HCT116 (cell line): Measurements from ENCODE around the gene GABRA4. TPM values are rescaled to one million over a fixed set of nuclear protein-coding genes. Genes with fewer than 3 reads are reported as not detected.

Source experiments
- ATAC-seq: fragments of 200-7000 bp; cut with Tn5 transposase; 2 replicates; pipeline ENCODE4 v1.9.1; 2020; ENCODE audit warnings: mild to moderate bottlenecking, moderate library complexity
- BruUV-seq: library from RNA; stranded (reverse); fragments of 400-500 nt; replicated peaks from 2 replicates; lab custom pipeline; 2021; lab: Mats Ljungman, UMichigan
- CTCF ChIA-PET: fragments of 300-600 bp; sonication (Branson Sonifier 250); formaldehyde crosslinking; loops from one replicate; lab custom pipeline; 2021; ENCODE audit warnings: antibody characterized with exemption; lab: Charles Lee
- POLR2A ChIA-PET: fragments of 300-600, 350-600 bp; sonication (Branson Sonifier 250); formaldehyde crosslinking; loops from one replicate; lab custom pipeline; 2021; ENCODE audit warnings: antibody characterized with exemption; lab: Charles Lee
- RAD21 ChIA-PET, 2 experiments: fragments of 300-600 bp; sonication (Branson Sonifier 250); formaldehyde crosslinking; loops; one replicate each; lab custom pipeline; 2023; ENCODE audit warnings: low total read pairs in 2 of 2; ENCODE audit not compliant: uncharacterized antibody in 2 of 2, unreplicated experiment in 2 of 2, low non-redundant PET in 1 of 2; lab: Charles Lee
- DNase-seq: peaks from one replicate; pipeline ENCODE4 v3.0.0-alpha.2; 2010; ENCODE audit warnings: low read depth, low spot score
- H2AFZ ChIP-seq: fragments of 200-600 bp; shearing (Covaris generic), sonication (generic); 2 replicates; pipeline ENCODE4 v1.6.1; 2017; ENCODE audit warnings: low read depth, mixed run types, mixed read lengths, antibody characterized with exemption, low read length; ENCODE audit not compliant: poor library complexity, severe bottlenecking
- H3K27ac ChIP-seq: 2 replicates; pipeline ENCODE4 v1.5.1; 2012; ENCODE audit warnings: low read depth, low read length
- H3K27me3 ChIP-seq: fragments of 200-600 bp; sonication (generic); 2 replicates; pipeline ENCODE4 v1.6.1; 2016; ENCODE audit warnings: mixed run types, low read length, mixed read lengths; ENCODE audit not compliant: insufficient read depth
- H3K36me3 ChIP-seq, 2 experiments: fragments of 200-500 bp in 1 of 2; fragments of 200-600 bp in 1 of 2; sonication (Bioruptor generic) in 1 of 2; sonication (generic) in 1 of 2; 2 replicates each; pipeline versions ENCODE4 v1.5.1 to v1.6.1; 2014 to 2016; ENCODE audit warnings: low read length in 2 of 2, inconsistent platforms in 1 of 2, mixed read lengths in 1 of 2, mixed run types in 1 of 2; ENCODE audit not compliant: insufficient read depth in 2 of 2, control insufficient read depth in 1 of 2
- H3K4me1 ChIP-seq, 2 experiments: fragments of 200-600 bp in 1 of 2; sonication (generic) in 1 of 2; 2 replicates each; pipeline versions ENCODE4 v1.5.1 to v1.6.1; 2012 to 2017; ENCODE audit warnings: low read length in 2 of 2, inconsistent platforms in 1 of 2, mild to moderate bottlenecking in 1 of 2, mixed read lengths in 1 of 2, mixed run types in 1 of 2, moderate library complexity in 1 of 2; ENCODE audit not compliant: insufficient read depth in 2 of 2, control insufficient read depth in 1 of 2
- H3K4me2 ChIP-seq: fragments of 200-600 bp; sonication (generic); 2 replicates; pipeline ENCODE4 v1.6.1; 2017; ENCODE audit warnings: mixed run types, low read length, mixed read lengths
- H3K4me3 ChIP-seq, 2 experiments: fragments of 200-600 bp in 1 of 2; sonication (generic) in 1 of 2; replicated peaks in 1 of 2; 2 replicates each; pipeline ENCODE4 v1.5.1; 2011 to 2016; ENCODE audit warnings: low read length in 2 of 2, control low read depth in 1 of 2, low read depth in 1 of 2, mild to moderate bottlenecking in 1 of 2, mixed read lengths in 1 of 2, mixed run types in 1 of 2
- H3K79me2 ChIP-seq: fragments of 200-600 bp; sonication (generic); 2 replicates; pipeline ENCODE4 v1.6.1; 2017; ENCODE audit warnings: mild to moderate bottlenecking, mixed run types, low read length, moderate library complexity, mixed read lengths; ENCODE audit not compliant: insufficient read depth
- H3K9ac ChIP-seq: fragments of 200-600 bp; sonication (generic); 2 replicates; pipeline ENCODE4 v1.6.1; 2016; ENCODE audit warnings: low read length, mixed read lengths
- H3K9me2 ChIP-seq: fragments of 200-600 bp; sonication (generic), shearing (Covaris generic); 2 replicates; pipeline ENCODE4 v1.6.1; 2017; ENCODE audit warnings: mixed run types, mild to moderate bottlenecking, moderate library complexity; ENCODE audit not compliant: insufficient read depth
- H3K9me3 ChIP-seq, 2 experiments: fragments of 200-500 bp in 1 of 2; fragments of 200-600 bp in 1 of 2; sonication (Bioruptor generic) in 1 of 2; sonication (generic) in 1 of 2; 2 replicates each; pipeline ENCODE4 v1.6.1; 2014 to 2017; ENCODE audit warnings: low read length in 2 of 2, mixed read lengths in 2 of 2, inconsistent platforms in 1 of 2, low read depth in 1 of 2, mild to moderate bottlenecking in 1 of 2, mixed run types in 1 of 2, moderate library complexity in 1 of 2; ENCODE audit not compliant: control insufficient read depth in 1 of 2, insufficient read depth in 1 of 2
- H4K20me1 ChIP-seq: fragments of 200-600 bp; sonication (generic), shearing (Covaris generic); 2 replicates; pipeline ENCODE4 v1.6.1; 2017; ENCODE audit warnings: mixed run types, mild to moderate bottlenecking, moderate library complexity; ENCODE audit not compliant: insufficient read depth
- ATF3 ChIP-seq: IDR thresholded peaks from 2 replicates; pipeline ENCODE4 v1.6.1; 2012
- CBX3 ChIP-seq: IDR thresholded peaks from 2 replicates; pipeline ENCODE4 v1.6.1; 2012; ENCODE audit warnings: low read depth
- CEBPB ChIP-seq: IDR thresholded peaks from 2 replicates; pipeline ENCODE4 v1.6.1; 2012; ENCODE audit warnings: low read depth
- CTCF ChIP-seq, 3 experiments: fragments of 200-600 bp in 1 of 3; sonication (generic) in 1 of 3; IDR thresholded peaks in 2 of 3; conservative IDR thresholded peaks in 1 of 3; 2 replicates each; pipeline ENCODE4 v1.5.1; 2012 to 2017; ENCODE audit warnings: low read depth in 2 of 3, low read length in 2 of 3, antibody characterized with exemption in 1 of 3, borderline replicate concordance in 1 of 3, control low read depth in 1 of 3, mild to moderate bottlenecking in 1 of 3, mixed read lengths in 1 of 3, mixed run types in 1 of 3, moderate library complexity in 1 of 3; ENCODE audit not compliant: insufficient read depth in 1 of 3
- EGR1 ChIP-seq: IDR thresholded peaks from 2 replicates; pipeline ENCODE4 v1.6.1; 2012; ENCODE audit warnings: low read depth
- JUND ChIP-seq: IDR thresholded peaks from 2 replicates; pipeline ENCODE4 v1.6.1; 2012
- POLR2A ChIP-seq: IDR thresholded peaks from 2 replicates; pipeline ENCODE4 v1.7.0; 2011; ENCODE audit warnings: borderline replicate concordance; ENCODE audit not compliant: insufficient read depth, insufficient read length; ENCODE audit errors: extremely low read depth
- POLR2AphosphoS5 ChIP-seq: IDR thresholded peaks from 2 replicates; pipeline ENCODE4 v1.6.1; 2011; ENCODE audit warnings: mild to moderate bottlenecking, low read depth, low read length, moderate library complexity
- SP1 ChIP-seq: IDR thresholded peaks from 2 replicates; pipeline ENCODE4 v1.6.1; 2012; ENCODE audit warnings: low read depth
- TCF7L2 ChIP-seq: IDR thresholded peaks from 2 replicates; pipeline ENCODE4 v1.7.0; 2011; ENCODE audit warnings: borderline replicate concordance, inconsistent platforms; ENCODE audit not compliant: insufficient read depth, insufficient read length; ENCODE audit errors: extremely low read depth
- YY1 ChIP-seq: IDR thresholded peaks from 2 replicates; pipeline ENCODE4 v1.6.1; 2011; ENCODE audit warnings: low read length, low read depth, moderate library complexity, mild to moderate bottlenecking; ENCODE audit not compliant: insufficient replicate concordance; ENCODE audit errors: extremely low read depth
- intact Hi-C: fragments of 100-400 bp; cut with micrococcal nuclease; formaldehyde crosslinking; loops from 2 replicates; pipeline ENCODE4 v1.10.0; 2022
- total RNA-seq: library from RNA; stranded (reverse); gene quantifications from one replicate; pipeline ENCODE4 v1.2.1, GENCODE V29; 2021; ENCODE audit not compliant: unreplicated experiment
- TF ChIP-seq, protein P1 (sequence below): IDR thresholded peaks from 2 replicates; pipeline ENCODE4 v1.6.1; 2011; ENCODE audit warnings: mild to moderate bottlenecking, low read length, moderate library complexity; ENCODE audit not compliant: insufficient replicate concordance; ENCODE audit errors: extremely low read depth

GABRA4 gene
- total RNA-seq, 1 experiment from 2014 or later, result not detected

DNA sequence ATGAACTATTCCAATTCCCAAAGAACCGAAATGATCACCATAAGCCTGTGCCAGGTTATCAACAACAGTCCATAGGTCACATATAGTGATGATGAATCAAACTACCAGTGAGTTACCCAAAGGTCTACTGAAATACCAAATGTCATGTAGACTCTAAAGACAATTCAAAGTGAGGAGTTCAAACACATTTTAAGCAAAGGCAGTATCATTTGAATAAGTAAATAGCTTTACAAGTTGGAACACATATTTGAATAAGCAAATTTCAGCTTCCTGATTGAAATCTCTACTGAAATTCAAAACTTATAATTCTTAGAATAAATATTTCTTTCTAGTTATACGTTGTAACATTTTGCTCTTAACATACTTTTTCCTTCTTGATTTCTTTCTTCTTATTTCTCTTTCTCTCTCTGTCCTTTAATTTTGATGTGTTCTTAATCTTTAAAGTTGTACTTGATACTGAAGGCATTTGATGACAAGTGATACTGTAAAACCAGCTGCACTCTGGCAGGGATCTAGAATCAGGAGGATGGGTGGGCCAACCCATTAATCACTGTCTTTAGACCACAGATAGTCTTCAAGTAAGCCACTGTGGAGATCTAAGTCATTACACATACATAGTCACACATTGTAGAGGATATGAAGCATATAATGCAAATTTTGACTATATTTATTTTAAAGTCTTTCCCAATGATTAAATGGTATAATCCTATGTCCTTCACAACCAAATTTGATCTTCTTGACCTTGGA, 34.5 kb downstream of the GABRA4 start:
- BruUV-seq, result no TSS peak
- no peak for TF ChIP-seq POLR2A
- TF ChIP-seq SP1, result no peak
- TF ChIP-seq, protein P1, sequence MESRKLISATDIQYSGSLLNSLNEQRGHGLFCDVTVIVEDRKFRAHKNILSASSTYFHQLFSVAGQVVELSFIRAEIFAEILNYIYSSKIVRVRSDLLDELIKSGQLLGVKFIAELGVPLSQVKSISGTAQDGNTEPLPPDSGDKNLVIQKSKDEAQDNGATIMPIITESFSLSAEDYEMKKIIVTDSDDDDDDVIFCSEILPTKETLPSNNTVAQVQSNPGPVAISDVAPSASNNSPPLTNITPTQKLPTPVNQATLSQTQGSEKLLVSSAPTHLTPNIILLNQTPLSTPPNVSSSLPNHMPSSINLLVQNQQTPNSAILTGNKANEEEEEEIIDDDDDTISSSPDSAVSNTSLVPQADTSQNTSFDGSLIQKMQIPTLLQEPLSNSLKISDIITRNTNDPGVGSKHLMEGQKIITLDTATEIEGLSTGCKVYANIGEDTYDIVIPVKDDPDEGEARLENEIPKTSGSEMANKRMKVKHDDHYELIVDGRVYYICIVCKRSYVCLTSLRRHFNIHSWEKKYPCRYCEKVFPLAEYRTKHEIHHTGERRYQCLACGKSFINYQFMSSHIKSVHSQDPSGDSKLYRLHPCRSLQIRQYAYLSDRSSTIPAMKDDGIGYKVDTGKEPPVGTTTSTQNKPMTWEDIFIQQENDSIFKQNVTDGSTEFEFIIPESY, result no peak
- no peak for TF ChIP-seq CBX3
- no peak for TF ChIP-seq YY1
- TF ChIP-seq CEBPB, result no peak
- TF ChIP-seq POLR2AphosphoS5, result no peak
- TF ChIP-seq JUND, result no peak
- TF ChIP-seq CTCF (IDR thresholded peaks at IDR 0.05 in 2 of 3, conservative IDR thresholded peaks at IDR 0.05 in 1 of 3; ENCODE audit: borderline replicate concordance in 1 of 3, insufficient read depth in 1 of 3, low read depth in 2 of 3, low read length in 2 of 3), result no peak
- TF ChIP-seq ATF3, result no peak
- no peak for TF ChIP-seq EGR1
- TF ChIP-seq TCF7L2, result no peak
- TF ChIP-seq, all 23 proteins: peak for 0
- CTCF ChIA-PET, result no interaction called here
- POLR2A ChIA-PET, result no interaction called here
- intact Hi-C loops, result no loop called here
- Histone ChIP-seq H4K20me1 (no peaks in the 10 kb centered on the region; the same call in 1 of the 2 replicates), H3K4me2 (no peak overlapping the region), H3K4me3 (no peak overlapping the region), H3K79me2 (no peaks in the 10 kb centered on the region), H3K4me1 (no peaks in the 10 kb centered on the region), H3K9me2 (no peaks in the 10 kb centered on the region), H3K36me3 (no peaks in the 10 kb centered on the region), H3K9ac (no peak overlapping the region), H2AFZ (no peak overlapping the region), H3K27me3 (no peaks in the 10 kb centered on the region), H3K27ac (no peak overlapping the region), H3K9me3 (no peaks in the 10 kb centered on the region; a peak in 1 of 4 replicates)
- no peak for ATAC-seq
- DNase-seq, result no peak
- RAD21 ChIA-PET, result no interaction called here
